KMS-11 (cell line): ENCODE results near the gene CAMKMT.
A peak's percentile ranks its signal among the peaks of the same experiment; 100 is the strongest.

Experiments used
- H2AFZ ChIP-seq: fragments of 200-600 bp; sonication (generic); 2 replicates; pipeline ENCODE4 v1.6.1; 2016; ENCODE audit warnings: antibody characterized with exemption, mixed run types, low read depth
- H3K27ac ChIP-seq: fragments of 200-600 bp; sonication (generic); 2 replicates; pipeline ENCODE4 v1.6.1; 2016; ENCODE audit warnings: mild to moderate bottlenecking, mixed run types
- H3K27me3 ChIP-seq: fragments of 200-600 bp; sonication (generic); 2 replicates; pipeline ENCODE4 v1.6.1; 2017; ENCODE audit warnings: mild to moderate bottlenecking, low read depth, mixed run types, moderate library complexity; ENCODE audit not compliant: insufficient read depth
- H3K36me3 ChIP-seq: fragments of 200-600 bp; sonication (generic); 2 replicates; pipeline ENCODE4 v1.6.1; 2017; ENCODE audit warnings: mild to moderate bottlenecking, mixed run types; ENCODE audit not compliant: insufficient read depth
- H3K4me1 ChIP-seq: fragments of 200-600 bp; sonication (generic); 2 replicates; pipeline ENCODE4 v1.6.1; 2016; ENCODE audit warnings: mild to moderate bottlenecking, low read depth, mixed run types; ENCODE audit not compliant: poor library complexity, severe bottlenecking
- H3K4me2 ChIP-seq: fragments of 200-600 bp; sonication (generic); 2 replicates; pipeline ENCODE4 v1.7.0; 2016; ENCODE audit warnings: mild to moderate bottlenecking, mixed run types
- H3K4me3 ChIP-seq: fragments of 200-600 bp; sonication (generic); IDR thresholded peaks from 2 replicates; pipeline ENCODE4 v1.6.1; 2017; ENCODE audit warnings: low read depth, low read length, mixed read lengths; ENCODE audit not compliant: insufficient read depth
- H3K79me2 ChIP-seq: fragments of 200-600 bp; sonication (generic); 2 replicates; pipeline ENCODE4 v1.6.1; 2016; ENCODE audit warnings: low read depth, mixed run types; ENCODE audit not compliant: insufficient read depth
- H3K9ac ChIP-seq: fragments of 200-600 bp; sonication (generic); 2 replicates; pipeline ENCODE4 v1.6.1; 2016; ENCODE audit warnings: mild to moderate bottlenecking, mixed run types
- H4K20me1 ChIP-seq: fragments of 200-600 bp; sonication (generic); 2 replicates; pipeline ENCODE4 v1.6.1; 2016; ENCODE audit warnings: mild to moderate bottlenecking, mixed run types; ENCODE audit not compliant: insufficient read depth
- CTCF ChIP-seq: fragments of 200-600 bp; sonication (generic); conservative IDR thresholded peaks from 2 replicates; pipeline ENCODE4 v1.6.1; 2017; ENCODE audit warnings: low read depth, mild to moderate bottlenecking, antibody characterized with exemption, low read length, moderate library complexity, mixed read lengths

CAMKMT gene

GRCh38 chr2:44335806-44336538 lies 25.8 kb upstream of the CAMKMT start:
- Histone ChIP-seq H3K9ac (no peak overlapping the region), H3K4me1 (no peaks in the 10 kb centered on the region), H4K20me1 (no peaks in the 10 kb centered on the region), H2AFZ (no peak overlapping the region), H3K4me2 (no peak overlapping the region), H3K36me3 (0 out of 2 replicates have a peak, but pooled peaks cover 4% of the 10 kb centered on the region), H3K27me3 (no peaks in the 10 kb centered on the region), H3K79me2 (no peaks in the 10 kb centered on the region), H3K4me3 (no peak overlapping the region), H3K27ac (no peak overlapping the region)
- no peak for TF ChIP-seq CTCF

DNA sequence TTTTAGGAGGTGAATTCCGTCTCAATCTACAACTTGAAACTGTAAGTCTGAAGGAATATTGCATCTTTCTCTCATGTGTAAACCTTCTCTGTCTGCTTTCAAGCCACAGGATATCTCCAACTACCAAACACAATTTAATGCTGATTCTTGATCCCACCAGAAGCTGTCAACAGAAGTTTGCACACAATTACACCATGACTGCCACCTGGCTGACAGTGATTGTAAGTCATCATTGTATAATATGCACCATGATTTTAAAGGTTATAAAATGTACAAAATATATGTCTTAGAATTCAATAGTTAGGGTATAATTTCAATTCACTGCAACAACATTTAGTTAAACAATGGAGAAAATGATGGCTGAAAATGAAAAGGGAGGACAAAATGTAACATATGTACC lies 18.9 kb upstream of the CAMKMT start:
- Histone ChIP-seq H3K4me3 (no peak overlapping the region), H2AFZ (no peak overlapping the region), H3K4me1 (no peaks in the 10 kb centered on the region), H3K79me2 (no peaks in the 10 kb centered on the region), H3K9ac (no peak overlapping the region), H3K27me3 (no peaks in the 10 kb centered on the region), H3K36me3 (0 out of 2 replicates have a peak, but pooled peaks cover 4% of the 10 kb centered on the region), H3K4me2 (no peak overlapping the region), H3K27ac (no peak overlapping the region), H4K20me1 (no peaks in the 10 kb centered on the region)
- TF ChIP-seq CTCF: peak; percentile 77

DNA sequence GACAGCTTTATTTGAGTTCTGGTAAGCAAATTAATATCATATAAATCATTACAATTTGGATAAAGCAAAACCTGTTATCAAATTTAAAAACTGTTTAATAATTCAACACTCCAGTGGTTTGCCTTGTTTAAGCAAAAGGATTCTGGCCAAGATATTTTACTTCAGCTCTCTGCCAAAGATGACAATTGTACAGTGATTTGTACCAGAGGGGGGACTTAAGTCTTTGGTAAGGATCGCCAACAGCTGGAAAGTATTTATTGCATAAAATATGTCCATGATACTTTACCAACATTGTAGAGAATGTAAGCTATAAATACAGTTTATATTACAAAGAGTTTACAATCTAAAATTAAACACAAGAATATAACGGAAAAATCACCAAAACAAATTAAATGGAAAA lies 14.2 kb upstream of the CAMKMT start:
- Histone ChIP-seq H3K4me2 (no peak overlapping the region), H3K27ac (no peak overlapping the region), H3K27me3 (no peaks in the 10 kb centered on the region), H3K4me1 (peaks cover 6% of the 10 kb centered on the region), H4K20me1 (no peaks in the 10 kb centered on the region), H3K9ac (no peak overlapping the region), H2AFZ (no peak overlapping the region), H3K36me3 (no peaks in the 10 kb centered on the region), H3K4me3 (no peak overlapping the region), H3K79me2 (no peaks in the 10 kb centered on the region)
- TF ChIP-seq CTCF: no peak

- Histone ChIP-seq H3K4me3 (no peak overlapping the region), H3K9ac (no peak overlapping the region), H3K27me3 (no peaks in the 10 kb centered on the region), H3K4me2 (no peak overlapping the region), H3K27ac (no peak overlapping the region), H2AFZ (no peak overlapping the region), H3K4me1 (peaks cover 6% of the 10 kb centered on the region), H3K79me2 (no peaks in the 10 kb centered on the region), H4K20me1 (no peaks in the 10 kb centered on the region), H3K36me3 (no peaks in the 10 kb centered on the region)
- TF ChIP-seq CTCF: no peak
Measured at GRCh38 chr2:44348400-44348799, 13.3 kb upstream of the CAMKMT start.
